GM18858 (cell line): ENCODE measurements around the gene MUC4.

ENCODE experiments used
- ATAC-seq: cut with Tn5 transposase; IDR thresholded peaks from one replicate; pipeline ENCODE4 v1.9.1; 2021; ENCODE audit not compliant: unreplicated experiment

Gene MUC4

GRCh38 chr3:195811756-195812155 is at the start of gene MUC4:
MUC4 (minus strand) TSS chr3:195811929; CDS start chr3:195811817, 112 bp downstream.
- ATAC-seq: no peak

- no peak for ATAC-seq
These were observed 48.7 kb upstream of the MUC4 start for GRCh38 chr3:195860456-195860855.

- no peak for ATAC-seq
These were observed 48.2 kb upstream of the MUC4 start for GRCh38 chr3:195859846-195860411.

- no peak for ATAC-seq
These were observed 47.5 kb upstream of the MUC4 start for GRCh38 chr3:195859061-195859845.

GRCh38 chr3:195856410-195857084 is 44.8 kb upstream of the MUC4 start:
- ATAC-seq: no peak

GRCh38 chr3:195855471-195856409 is 44.0 kb upstream of the MUC4 start:
- ATAC-seq: no peak

GRCh38 chr3:195854628-195855294 is 43.0 kb upstream of the MUC4 start:
- ATAC-seq: no peak

GRCh38 chr3:195853996-195854395 is 42.3 kb upstream of the MUC4 start:
- ATAC-seq: no peak

- ATAC-seq: no peak
These were observed 41.3 kb upstream of the MUC4 start for GRCh38 chr3:195853036-195853435.

- peak; percentile 77 for ATAC-seq
These were observed 39.3 kb upstream of the MUC4 start for GRCh38 chr3:195850857-195851543.

- no peak for ATAC-seq
These were observed 37.8 kb upstream of the MUC4 start for GRCh38 chr3:195849322-195850074.

GRCh38 chr3:195847055-195847950 is 35.6 kb upstream of the MUC4 start:
- no peak for ATAC-seq

GRCh38 chr3:195845483-195845882 is 33.8 kb upstream of the MUC4 start:
- no peak for ATAC-seq

GRCh38 chr3:195844671-195845218 is 33.0 kb upstream of the MUC4 start:
- ATAC-seq: no peak

GRCh38 chr3:195839260-195840010 is 27.7 kb upstream of the MUC4 start:
- ATAC-seq: no peak

- ATAC-seq: no peak
These were observed 27.0 kb upstream of the MUC4 start for GRCh38 chr3:195838714-195839113.

GRCh38 chr3:195836476-195837135 is 24.9 kb upstream of the MUC4 start:
- ATAC-seq: no peak
